K562 (cell line): ENCODE measurements around the gene SSR2. TPM values are rescaled to one million over a fixed set of nuclear protein-coding genes. Genes with fewer than 3 reads are reported as not detected.
A peak's percentile ranks its signal among the peaks of the same experiment; 100 is the strongest.

Experiments used
- ARID4B ChIP-seq: sonication (generic); formaldehyde crosslinking; IDR thresholded peaks from 2 replicates; pipeline ENCODE4 v1.8.0; 2022; ENCODE audit warnings: mild to moderate bottlenecking, missing genetic modification reagents
- ELF1 ChIP-seq: fragments of 200-800 bp; sonication (Bioruptor generic); IDR thresholded peaks from 2 replicates; pipeline ENCODE4 v1.6.1; 2016; ENCODE audit warnings: missing genetic modification characterization, missing compliant biosample characterization
- FOXK1 ChIP-seq: sonication (generic); formaldehyde crosslinking; IDR thresholded peaks from 2 replicates; pipeline ENCODE4 v1.8.0; 2022; ENCODE audit warnings: missing genetic modification reagents, mild to moderate bottlenecking, borderline replicate concordance
- MTA3 ChIP-seq: fragments of 450-650 bp; formaldehyde crosslinking; IDR thresholded peaks from 2 replicates; pipeline ENCODE4 v1.6.1; 2017; ENCODE audit warnings: mild to moderate bottlenecking, borderline replicate concordance
- SMC3 ChIP-seq: conservative IDR thresholded peaks from 2 replicates; pipeline ENCODE4 v1.6.1; 2011; ENCODE audit warnings: low read depth, low read length, improper control_type of control experiment; ENCODE audit not compliant: insufficient read depth
- TAF1 ChIP-seq: IDR thresholded peaks from 2 replicates; pipeline ENCODE4 v1.6.1; 2011; ENCODE audit warnings: mild to moderate bottlenecking, low read length, moderate library complexity; ENCODE audit not compliant: insufficient read depth, control insufficient read depth, severe bottlenecking; ENCODE audit errors: extremely low read depth
- ZBTB11 ChIP-seq, 3 experiments: fragments of 200-800 bp in 1 of 3; fragments of 250-450 bp in 1 of 3; fragments of 450-650 bp in 1 of 3; sonication (Bioruptor Pico) in 1 of 3; sonication (Bioruptor generic) in 1 of 3; formaldehyde crosslinking in 1 of 3; IDR thresholded peaks; 2 replicates each; pipeline versions ENCODE4 v1.6.1 to v1.8.0; 2016 to 2022; ENCODE audit warnings: mild to moderate bottlenecking in 2 of 3, missing genetic modification characterization in 2 of 3, missing compliant biosample characterization in 1 of 3, moderate library complexity in 1 of 3
- ZBTB43 ChIP-seq: sonication (generic); formaldehyde crosslinking; IDR thresholded peaks from 2 replicates; pipeline ENCODE4 v1.8.0; 2023; ENCODE audit warnings: mild to moderate bottlenecking, missing genetic modification reagents
- ZNF644 ChIP-seq: fragments of 200-800 bp; sonication (Bioruptor generic); IDR thresholded peaks from 2 replicates; pipeline ENCODE4 v1.6.1; 2016; ENCODE audit warnings: low read depth, missing genetic modification characterization, missing compliant biosample characterization
- ZNF655 ChIP-seq: fragments of 250-450 bp; sonication (Bioruptor Pico); IDR thresholded peaks from 2 replicates; pipeline ENCODE4 v1.5.0; 2021
- polyA plus RNA-seq, 8 experiments: library from polyadenylated mRNA; depleted of rRNA in 4 of 8; stranded (reverse) in 5 of 8; unstranded in 3 of 8; fragments of >200 nt; fragmentation: Nextera tagmentation in 2 of 8; fragmentation: Illumina TruSeq in 1 of 8; extraction: Ambion mirVana in 2 of 8; extraction: Trizol in 1 of 8; gene quantifications; 2 replicates each; pipeline versions ENCODE4 v1.2.1 to v1.2.3, GENCODE V29; 2011 to 2014; ENCODE audit warnings: inconsistent platforms in 1 of 8, missing spikeins in 1 of 8
- total RNA-seq, 7 experiments: library from RNA; depleted of rRNA in 6 of 7; stranded (reverse); fragments of >200 nt in 6 of 7; fragmentation: Illumina TruSeq in 2 of 7; extraction: Trizol in 2 of 7; gene quantifications; 2 replicates each; pipeline versions ENCODE4 v1.2.1 to v1.2.3, GENCODE V29; 2011 to 2021; ENCODE audit warnings: low replicate concordance in 1 of 7

Gene SSR2
- total and polyA plus RNA-seq, 9 of the 15 experiments (the other 6 are each of a cell fraction or from before 2014, with no cell fraction given), result 161 to 411 (median 240) TPM

- peak in 1 of 3 experiments; percentile 42; a peak in 1 of 6 replicates for TF ChIP-seq ZBTB11 (CRISPR knock-in tag; IDR thresholded peaks at IDR 0.05)
- no peak for TF ChIP-seq ZBTB43 (CRISPR knock-in tag)
- TF ChIP-seq SMC3, result no peak
- no peak for TF ChIP-seq ZNF644 (tag)
- 0 out of 2 replicates have a peak, but pooled peaks have one; percentile 27 for TF ChIP-seq ARID4B (CRISPR knock-in tag)
- 0 out of 2 replicates have a peak, but pooled peaks have one; percentile 13 for TF ChIP-seq FOXK1 (CRISPR knock-in tag)
- 0 out of 2 replicates have a peak, but pooled peaks have one; percentile 17 for TF ChIP-seq MTA3
- TF ChIP-seq ZNF655 (CRISPR knock-in tag), result no peak
- TF ChIP-seq ELF1, result peak; percentile 77
- TF ChIP-seq TAF1, result peak; percentile 23
Observed at GRCh38 chr1:156001662-156002171, 19.0 kb downstream of the SSR2 start (continued).
